Measurements from ENCODE around the gene TMEM139. TPM values are rescaled to one million over a fixed set of nuclear protein-coding genes. Genes with fewer than 3 reads are reported as not detected.

TMEM139 gene
- total and polyA plus RNA-seq, 2 experiments from 2014 or later = 15.6 to 19.8 TPM

DNA sequence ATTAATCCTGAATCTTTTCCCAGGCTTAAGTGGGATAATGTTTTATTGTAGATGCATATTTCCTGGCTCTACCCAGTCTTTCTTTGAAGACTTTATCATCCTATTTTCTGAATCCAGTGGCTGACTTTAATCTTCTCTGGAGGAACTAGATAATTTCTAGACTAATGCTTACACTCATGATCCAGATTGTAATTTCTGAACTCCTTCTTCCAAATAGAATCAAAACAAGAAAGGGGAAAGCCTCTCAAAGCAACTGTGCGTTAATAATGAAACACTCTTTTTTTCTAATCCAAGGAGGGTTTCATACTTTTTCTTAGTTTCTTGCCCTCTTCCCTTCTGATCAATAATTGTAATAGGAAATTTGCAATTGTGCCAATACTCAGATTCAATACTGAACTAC, 13.5 kb upstream of the TMEM139 start:
- 93% methylated on average over 1 of the region's 1 CpG for WGBS (ENCODE audit: low lambda C conversion rate, missing lambda C conversion rate)
- H3K36me3 ChIP-seq (replicated peaks; ENCODE audit: insufficient read depth, low read depth) = no peaks in the 10 kb centered on the region
- H3K4me1 ChIP-seq (ENCODE audit: insufficient read depth) = no peaks in the 10 kb centered on the region
- H3K79me2 ChIP-seq = no peaks in the 10 kb centered on the region
- H3K9me3 ChIP-seq (ENCODE audit: low read depth) = no peaks in the 10 kb centered on the region
- no peak overlapping the region for H3K4me3 ChIP-seq
- no peaks in the 10 kb centered on the region for H3K9me2 ChIP-seq (replicated peaks; ENCODE audit: insufficient read depth)
- no peak overlapping the region for H3K27ac ChIP-seq
- TF ChIP-seq CTCF (IDR thresholded peaks at IDR 0.05; ENCODE audit: poor library complexity) (no peak), EZH2 (IDR thresholded peaks at IDR 0.05; ENCODE audit: borderline replicate concordance) (no peak), EZH2phosphoT487 (IDR thresholded peaks at IDR 0.05; ENCODE audit: low read depth, severe bottlenecking, unreplicated experiment) (no peak)
- DNase-seq (ENCODE audit: low spot score) = no peak
- H3K4me2 ChIP-seq = no peak overlapping the region
- H4K20me1 ChIP-seq (ENCODE audit: insufficient read depth, poor library complexity, severe bottlenecking) = no peaks in the 10 kb centered on the region
- no peaks in the 10 kb centered on the region for H3K27me3 ChIP-seq
- no peak overlapping the region for H2AFZ ChIP-seq

- 100% methylated on average over 2 of the region's 2 CpGs for WGBS (ENCODE audit: low lambda C conversion rate, missing lambda C conversion rate)
These were observed 11.9 kb upstream of the TMEM139 start for GRCh38 chr7:143272871-143273270.

GRCh38 chr7:143279186-143280098, 5.3 kb upstream of the TMEM139 start:
- Histone ChIP-seq H3K4me2 (peak overlapping the region; percentile 43), H3K27ac (peak overlapping the region; percentile 32), H2AFZ (peak overlapping the region; percentile 12), H3K9me2 (replicated peaks; ENCODE audit: insufficient read depth) (no peaks in the 10 kb centered on the region), H3K9me3 (ENCODE audit: low read depth) (no peaks in the 10 kb centered on the region), H3K27me3 (no peaks in the 10 kb centered on the region), H3K4me1 (ENCODE audit: insufficient read depth) (peaks cover 7% of the 10 kb centered on the region), H4K20me1 (ENCODE audit: insufficient read depth, poor library complexity, severe bottlenecking) (no peaks in the 10 kb centered on the region), H3K79me2 (no peaks in the 10 kb centered on the region), H3K4me3 (no peak overlapping the region), H3K36me3 (replicated peaks; ENCODE audit: insufficient read depth, low read depth) (no peaks in the 10 kb centered on the region)
- no peak for TF ChIP-seq EZH2 (IDR thresholded peaks at IDR 0.05; ENCODE audit: borderline replicate concordance)
- TF ChIP-seq CTCF (IDR thresholded peaks at IDR 0.05; ENCODE audit: poor library complexity) = no peak
- no peak for TF ChIP-seq EZH2phosphoT487 (IDR thresholded peaks at IDR 0.05; ENCODE audit: low read depth, severe bottlenecking, unreplicated experiment)
- DNase-seq (ENCODE audit: low spot score) = peak; percentile 43
- WGBS (ENCODE audit: low lambda C conversion rate, missing lambda C conversion rate) = 53% methylated on average over 8 of the region's 8 CpGs

More at GRCh38 chr7:143272871-143273270, 11.9 kb upstream of the TMEM139 start:
- H3K27ac ChIP-seq = no peak overlapping the region
- DNase-seq (ENCODE audit: low spot score) = no peak
- H2AFZ ChIP-seq = no peak overlapping the region
- no peaks in the 10 kb centered on the region for H3K36me3 ChIP-seq (replicated peaks; ENCODE audit: insufficient read depth, low read depth)
- no peaks in the 10 kb centered on the region for H3K27me3 ChIP-seq
- no peak overlapping the region for H3K4me2 ChIP-seq
- H3K9me2 ChIP-seq (replicated peaks; ENCODE audit: insufficient read depth) = no peaks in the 10 kb centered on the region
- H3K79me2 ChIP-seq = no peaks in the 10 kb centered on the region
- H4K20me1 ChIP-seq (ENCODE audit: insufficient read depth, poor library complexity, severe bottlenecking) = no peaks in the 10 kb centered on the region
- TF ChIP-seq EZH2 (IDR thresholded peaks at IDR 0.05; ENCODE audit: borderline replicate concordance) (no peak), EZH2phosphoT487 (IDR thresholded peaks at IDR 0.05; ENCODE audit: low read depth, severe bottlenecking, unreplicated experiment) (no peak), CTCF (IDR thresholded peaks at IDR 0.05; ENCODE audit: poor library complexity) (no peak)
- no peaks in the 10 kb centered on the region for H3K9me3 ChIP-seq (ENCODE audit: low read depth)
- no peak overlapping the region for H3K4me3 ChIP-seq
- H3K4me1 ChIP-seq (ENCODE audit: insufficient read depth) = no peaks in the 10 kb centered on the region
